Sigmoid colon (tissue), 7 donors: ENCODE results near the gene AQR. TPM values are rescaled to one million over a fixed set of nuclear protein-coding genes. Genes with fewer than 3 reads are reported as not detected.
"Not testable (repeated sequence)": the region's sequence is repeated elsewhere in the genome, so short reads cannot be mapped to it uniquely, and the experiment has no call there.

ENCODE experiments used
- DNase-seq: peaks from one replicate; pipeline ENCODE4 v3.0.0-alpha.2; 2019
- H3K27ac ChIP-seq, 4 donors: fragments of 200-600 bp; sonication (generic); one replicate each; pipeline ENCODE4 v1.5.1; 2016 to 2019; ENCODE audit warnings: mild to moderate bottlenecking in 1 of 4
- H3K27me3 ChIP-seq, 3 donors: fragments of 200-600 bp; sonication (generic); one replicate each; pipeline ENCODE4 v1.5.1; 2019; ENCODE audit warnings: mild to moderate bottlenecking in 1 of 3
- H3K36me3 ChIP-seq, 4 donors: fragments of 200-600 bp; sonication (generic); one replicate each; pipeline ENCODE4 v1.5.1; 2016 to 2019
- H3K4me1 ChIP-seq, 4 donors: fragments of 200-600 bp; sonication (generic); one replicate each; pipeline ENCODE4 v1.5.1; 2017 to 2019
- H3K4me3 ChIP-seq, 4 donors: fragments of 200-600 bp; sonication (generic); one replicate each; pipeline ENCODE4 v1.5.1; 2017 to 2019; ENCODE audit warnings: mild to moderate bottlenecking in 2 of 4, moderate library complexity in 1 of 4
- H3K9me3 ChIP-seq, 4 donors: fragments of 200-600 bp in 3 of 4; sonication (generic) in 3 of 4; one replicate each; pipeline versions ENCODE4 v1.5.1 to v1.6.1; 2013 to 2019
- EP300 ChIP-seq, 4 donors: sonication (generic); formaldehyde crosslinking; IDR thresholded peaks; one replicate each; pipeline ENCODE4 v1.6.1; 2017; ENCODE audit warnings: antibody characterized with exemption in 4 of 4
- POLR2A ChIP-seq, 2 donors: fragments of 450-650 bp; IDR thresholded peaks; one replicate each; pipeline ENCODE4 v1.6.1; 2016; ENCODE audit warnings: antibody characterized with exemption in 2 of 2, mild to moderate bottlenecking in 2 of 2, moderate library complexity in 2 of 2
- POLR2AphosphoS5 ChIP-seq, 4 donors: sonication (generic); formaldehyde crosslinking; IDR thresholded peaks; one replicate each; pipeline ENCODE4 v1.6.1; 2017; ENCODE audit warnings: antibody characterized with exemption in 4 of 4
- WGBS, 2 donors: extraction: QIAGEN DNeasy Blood & Tissue Kit; methylation state at CpG; one replicate each; pipeline ENCODE4 v1.1.7; 2013; 5-methylcytosine and 5-hydroxymethylcytosine counted together
- intact Hi-C: fragments of 100-400 bp; cut with DNase I; formaldehyde crosslinking; loops from one replicate; pipeline ENCODE4 v1.15.1; 2023
- polyA plus RNA-seq, 3 donors: library from polyadenylated mRNA; stranded (reverse); fragments of 200-250 nt; gene quantifications; one replicate each; pipeline ENCODE4 v1.2.3, GENCODE V29; 2013
- total RNA-seq, 4 donors: library from RNA; depleted of rRNA; stranded (reverse); fragments of >200 nt; gene quantifications; one replicate each; pipeline ENCODE4 v1.1.0, GENCODE V29; 2016
- TF ChIP-seq, protein P1 (sequence below), 4 experiments: fragments of 450-650 bp in 3 of 4; fragments of 200-600 bp in 1 of 4; IDR thresholded peaks; one replicate each; pipeline ENCODE4 v1.5.1; 2016 to 2019; ENCODE audit warnings: antibody characterized with exemption in 4 of 4, mild to moderate bottlenecking in 3 of 4, moderate library complexity in 2 of 4
- donor health status: healthy with polysubstance abuse.
- donor health status: Bipolar disorder and iron deficiency.
- donor health status: healthy.

AQR gene
- total and polyA plus RNA-seq, 7 donors = 3.7 to 24.2 (median 17.4) TPM

DNA sequence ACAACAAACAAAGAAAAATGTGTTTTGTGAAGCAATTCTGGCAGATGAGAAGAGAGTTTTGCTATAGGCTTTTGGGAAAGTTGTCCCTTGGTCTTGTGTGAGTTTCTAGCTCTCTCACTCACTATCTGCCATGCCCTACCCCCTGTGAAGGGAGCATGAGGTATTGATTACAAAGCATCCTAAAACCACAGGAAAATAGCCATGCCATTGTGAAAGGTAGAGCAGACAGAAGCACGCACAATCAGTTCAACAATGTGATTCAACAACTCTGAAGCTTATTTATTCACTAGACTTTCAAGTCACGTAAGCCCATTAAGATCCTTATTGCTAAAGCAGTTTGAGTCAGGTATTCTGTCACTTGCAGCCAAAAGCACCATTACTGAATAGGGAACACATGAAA, 6.5 kb upstream of the AQR start:
- Histone ChIP-seq H3K27ac (no peak overlapping the region), H3K27me3 (no peaks in the 10 kb centered on the region), H3K4me1 (no peaks in the 10 kb centered on the region), H3K4me3 (no peak overlapping the region), H3K36me3 (no peaks in the 10 kb centered on the region), H3K9me3 (no peaks in the 10 kb centered on the region)
- TF ChIP-seq, protein P1, sequence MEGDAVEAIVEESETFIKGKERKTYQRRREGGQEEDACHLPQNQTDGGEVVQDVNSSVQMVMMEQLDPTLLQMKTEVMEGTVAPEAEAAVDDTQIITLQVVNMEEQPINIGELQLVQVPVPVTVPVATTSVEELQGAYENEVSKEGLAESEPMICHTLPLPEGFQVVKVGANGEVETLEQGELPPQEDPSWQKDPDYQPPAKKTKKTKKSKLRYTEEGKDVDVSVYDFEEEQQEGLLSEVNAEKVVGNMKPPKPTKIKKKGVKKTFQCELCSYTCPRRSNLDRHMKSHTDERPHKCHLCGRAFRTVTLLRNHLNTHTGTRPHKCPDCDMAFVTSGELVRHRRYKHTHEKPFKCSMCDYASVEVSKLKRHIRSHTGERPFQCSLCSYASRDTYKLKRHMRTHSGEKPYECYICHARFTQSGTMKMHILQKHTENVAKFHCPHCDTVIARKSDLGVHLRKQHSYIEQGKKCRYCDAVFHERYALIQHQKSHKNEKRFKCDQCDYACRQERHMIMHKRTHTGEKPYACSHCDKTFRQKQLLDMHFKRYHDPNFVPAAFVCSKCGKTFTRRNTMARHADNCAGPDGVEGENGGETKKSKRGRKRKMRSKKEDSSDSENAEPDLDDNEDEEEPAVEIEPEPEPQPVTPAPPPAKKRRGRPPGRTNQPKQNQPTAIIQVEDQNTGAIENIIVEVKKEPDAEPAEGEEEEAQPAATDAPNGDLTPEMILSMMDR (IDR thresholded peaks at IDR 0.05) = no peak
- TF ChIP-seq POLR2AphosphoS5 (IDR thresholded peaks at IDR 0.05) (no peak), POLR2A (IDR thresholded peaks at IDR 0.05) (no peak), EP300 (IDR thresholded peaks at IDR 0.05) (no peak)
- 95 to 96% methylated on average over 2 of the region's 2 CpGs for WGBS, 2 donors
- no peak for DNase-seq
- intact Hi-C loops = no loop called here

DNA sequence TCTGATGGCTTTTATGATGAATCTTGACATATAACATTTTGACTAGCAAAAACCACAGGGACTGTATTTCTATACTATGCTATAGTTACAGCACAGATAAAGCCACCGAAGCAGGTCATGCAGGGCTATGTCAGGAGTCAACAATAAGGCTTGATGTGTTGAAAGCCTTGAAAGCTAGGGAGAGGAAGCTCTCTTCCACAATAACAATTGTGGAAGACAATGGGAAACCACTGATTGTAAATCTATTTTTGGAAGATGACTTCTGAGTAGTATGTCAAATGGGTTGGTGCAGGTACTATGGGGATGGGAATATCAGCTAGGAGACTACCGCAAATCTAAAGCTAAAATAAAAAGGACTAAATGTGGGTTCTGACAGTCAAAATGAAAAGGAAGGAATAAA, 4.0 kb upstream of the AQR start:
- no peaks in the 10 kb centered on the region for H3K27me3 ChIP-seq
- 88 to 90% methylated on average over 2 of the region's 2 CpGs for whole genome bisulfite sequencing, 2 donors
- no peaks in the 10 kb centered on the region for H3K9me3 ChIP-seq
- H3K27ac ChIP-seq = no peak overlapping the region
- H3K36me3 ChIP-seq = no peaks in the 10 kb centered on the region
- TF ChIP-seq POLR2AphosphoS5 (IDR thresholded peaks at IDR 0.05) (no peak), EP300 (IDR thresholded peaks at IDR 0.05) (no peak), POLR2A (IDR thresholded peaks at IDR 0.05) (no peak)
- TF ChIP-seq, protein P1 (IDR thresholded peaks at IDR 0.05) = no peak
- H3K4me1 ChIP-seq = peaks cover 0 to 12% (median 8%) of the 10 kb centered on the region in 4 donors
- no peak overlapping the region for H3K4me3 ChIP-seq
- intact Hi-C loops = no loop called here
- DNase-seq = no peak

DNA sequence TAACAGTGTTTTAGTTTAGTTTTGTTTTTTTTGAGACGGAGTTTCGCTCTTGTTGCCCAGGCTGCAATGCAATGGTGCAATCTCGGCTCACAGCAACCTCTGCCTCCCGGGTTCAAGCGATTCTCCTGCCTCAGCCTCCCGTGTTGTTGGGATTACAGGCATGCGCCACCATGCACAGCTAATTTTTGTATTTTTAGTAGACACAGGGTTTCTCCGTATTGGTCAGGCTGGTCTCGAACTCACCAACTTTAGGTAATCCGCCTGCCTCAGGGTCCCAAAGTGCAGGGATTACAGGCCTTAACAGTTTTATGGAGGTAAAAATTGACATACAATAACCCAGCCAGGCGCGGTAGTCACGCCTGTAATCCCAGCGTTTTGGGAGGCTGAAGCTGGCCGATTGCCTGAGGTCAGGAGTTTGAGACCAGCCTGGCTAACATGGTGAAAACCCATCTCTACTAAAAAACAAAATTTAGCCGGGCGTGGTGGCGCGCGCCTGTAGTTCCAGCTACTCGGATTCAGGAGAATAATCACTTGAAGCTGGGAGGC, 629 bp upstream of the AQR start:
- DNase-seq, intact Hi-C loops, H3K27me3 ChIP-seq, H3K36me3 ChIP-seq, H3K9me3 ChIP-seq: not testable (repeated sequence)
- Histone ChIP-seq H3K27ac (peak overlapping the region; percentile 80 to 87 (median 83)), H3K4me1 (peaks cover 0 to 29% (median 22%) of the 10 kb centered on the region in 4 donors), H3K4me3 (peak overlapping the region; percentile 73 to 89 (median 79))
- WGBS, 2 donors = 63 to 71% methylated on average over 21 of the region's 21 CpGs

DNA sequence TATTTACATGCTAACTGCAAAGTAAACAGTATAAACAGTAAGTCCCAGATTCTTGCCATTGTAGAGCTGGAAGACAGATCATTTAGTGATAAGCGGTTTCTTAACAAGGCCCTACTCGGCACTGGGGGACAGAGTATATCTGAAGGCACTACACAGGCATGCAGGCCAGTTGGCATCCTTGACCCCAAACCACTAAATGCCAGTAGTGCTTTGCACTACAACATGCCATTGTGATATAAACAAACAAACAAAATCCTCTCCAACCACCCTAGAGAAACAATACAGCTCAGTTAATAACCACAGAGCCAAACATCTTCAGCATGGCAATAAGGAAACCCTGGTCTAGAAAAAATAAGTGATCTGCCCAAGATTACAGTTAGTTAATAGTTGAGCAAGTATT, 5.3 kb downstream of the AQR start:
- peaks cover 0 to 51% (median 3%) of the 10 kb centered on the region in 4 donors for H3K36me3 ChIP-seq
- no peak for DNase-seq
- TF ChIP-seq, protein P1 (IDR thresholded peaks at IDR 0.05) = no peak
- TF ChIP-seq POLR2A (IDR thresholded peaks at IDR 0.05) (no peak), EP300 (IDR thresholded peaks at IDR 0.05) (no peak), POLR2AphosphoS5 (IDR thresholded peaks at IDR 0.05) (no peak)
- WGBS, 2 donors = 90 to 97% methylated on average over 2 of the region's 2 CpGs
- no peak overlapping the region for H3K27ac ChIP-seq
- H3K9me3 ChIP-seq = no peaks in the 10 kb centered on the region
- no peaks in the 10 kb centered on the region for H3K27me3 ChIP-seq
- no peak overlapping the region for H3K4me3 ChIP-seq
- H3K4me1 ChIP-seq = peaks cover 0 to 23% (median 20%) of the 10 kb centered on the region in 4 donors
- intact Hi-C loops = no loop called here

DNA sequence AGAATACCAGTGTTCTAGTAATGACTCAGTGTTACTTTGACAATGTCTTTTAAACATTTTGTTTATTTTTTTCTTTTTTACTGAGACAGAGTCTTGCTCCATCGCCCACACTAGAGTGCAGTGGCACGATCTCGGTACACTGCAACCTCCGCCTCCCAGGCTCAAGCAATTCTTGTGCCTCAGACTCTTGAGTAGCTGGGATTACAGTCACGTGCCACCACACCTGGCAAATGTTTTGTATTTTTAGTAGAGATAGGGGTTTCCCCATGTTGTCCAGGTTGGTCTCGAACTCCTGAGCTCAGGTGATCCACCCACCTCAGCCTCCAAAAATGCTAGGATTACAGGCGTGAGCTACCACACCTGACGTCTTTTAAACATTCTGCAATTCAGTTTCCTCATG, 15.7 kb downstream of the AQR start:
- Histone ChIP-seq H3K4me1 (peaks cover 0 to 12% (median 4%) of the 10 kb centered on the region in 4 donors), H3K27ac (no peak overlapping the region), H3K36me3 (peaks cover 0 to 46% (median 7%) of the 10 kb centered on the region in 4 donors), H3K4me3 (no peak overlapping the region), H3K27me3 (no peaks in the 10 kb centered on the region), H3K9me3 (no peaks in the 10 kb centered on the region)
- DNase-seq = no peak
- WGBS, 2 donors = 90% methylated on average over 8 of the region's 8 CpGs
- intact Hi-C loops = no loop called here
- TF ChIP-seq EP300 (IDR thresholded peaks at IDR 0.05) = no peak
- TF ChIP-seq, protein P1 (IDR thresholded peaks at IDR 0.05) = no peak
- no peak for TF ChIP-seq POLR2A (IDR thresholded peaks at IDR 0.05)
